HUES64 (cell line): ENCODE data around the gene HDLBP.
"Not testable (repeated sequence)": the region's sequence is repeated elsewhere in the genome, so short reads cannot be mapped to it uniquely, and the experiment has no call there.

Experiments used
- H3K27ac ChIP-seq: 2 replicates; pipeline ENCODE4 v1.7.0; 2013; ENCODE audit warnings: low read depth, low read length, inconsistent platforms
- H3K27me3 ChIP-seq: 2 replicates; pipeline ENCODE4 v1.6.1; 2013; ENCODE audit warnings: mild to moderate bottlenecking, low read length; ENCODE audit not compliant: insufficient read depth
- H3K36me3 ChIP-seq: 2 replicates; pipeline ENCODE4 v1.6.1; 2013; ENCODE audit warnings: mild to moderate bottlenecking, low read length; ENCODE audit not compliant: insufficient read depth
- H3K4me1 ChIP-seq: 2 replicates; pipeline ENCODE4 v1.6.1; 2013; ENCODE audit warnings: mild to moderate bottlenecking, low read length, moderate library complexity; ENCODE audit not compliant: insufficient read depth
- H3K4me3 ChIP-seq: 2 replicates; pipeline ENCODE4 v1.5.1; 2013; ENCODE audit warnings: mild to moderate bottlenecking, low read length, moderate library complexity
- H3K9ac ChIP-seq: 2 replicates; pipeline ENCODE4 v1.6.1; 2013; ENCODE audit warnings: mild to moderate bottlenecking, low read depth, low read length
- H3K9me3 ChIP-seq: 2 replicates; pipeline ENCODE4 v1.6.1; 2013; ENCODE audit warnings: low read depth, low read length; ENCODE audit not compliant: insufficient read depth
- WGBS: fragments of 150-250, 120-280 bp; methylation state at CpG from one replicate; pipeline ENCODE4 v1.1.7; 2013; ENCODE audit warnings: missing lambda C conversion rate; 5-methylcytosine and 5-hydroxymethylcytosine counted together

HDLBP gene

GRCh38 chr2:241300000-241300399 lies 15.5 kb downstream of the HDLBP start:
- no peaks in the 10 kb centered on the region for H3K36me3 ChIP-seq
- H3K9ac ChIP-seq = no peak overlapping the region
- 92% methylated on average over 12 of the region's 12 CpGs for WGBS
- no peak overlapping the region for H3K27ac ChIP-seq
- no peaks in the 10 kb centered on the region for H3K9me3 ChIP-seq
- H3K4me1 ChIP-seq = peaks cover 7% of the 10 kb centered on the region; the same call in 1 of the 2 replicates
- H3K27me3 ChIP-seq = no peaks in the 10 kb centered on the region
- no peak overlapping the region for H3K4me3 ChIP-seq

- H3K27ac ChIP-seq = no peak overlapping the region
- peaks cover 7% of the 10 kb centered on the region; the same call in 1 of the 2 replicates for H3K4me1 ChIP-seq
- H3K9me3 ChIP-seq = no peaks in the 10 kb centered on the region
- H3K9ac ChIP-seq = no peak overlapping the region
- no peak overlapping the region for H3K4me3 ChIP-seq
- H3K36me3 ChIP-seq = no peaks in the 10 kb centered on the region
- no peaks in the 10 kb centered on the region for H3K27me3 ChIP-seq
- WGBS = 97% methylated on average over 5 of the region's 5 CpGs
Observed at GRCh38 chr2:241298673-241299072, 16.8 kb downstream of the HDLBP start.

GRCh38 chr2:241296767-241297166 lies 18.7 kb downstream of the HDLBP start:
- H3K4me3 ChIP-seq = no peak overlapping the region
- no peaks in the 10 kb centered on the region for H3K27me3 ChIP-seq
- H3K36me3 ChIP-seq = no peaks in the 10 kb centered on the region
- WGBS = 95% methylated on average over 8 of the region's 8 CpGs
- no peaks in the 10 kb centered on the region for H3K9me3 ChIP-seq
- H3K27ac ChIP-seq = no peak overlapping the region
- no peak overlapping the region for H3K9ac ChIP-seq
- H3K4me1 ChIP-seq = peaks cover 9% of the 10 kb centered on the region; the same call in 1 of the 2 replicates

GRCh38 chr2:241295326-241296095 lies 20.0 kb downstream of the HDLBP start:
- WGBS = 90% methylated on average over 7 of the region's 7 CpGs
- Histone ChIP-seq H3K4me1 (peaks cover 9% of the 10 kb centered on the region; the same call in 1 of the 2 replicates), H3K36me3 (no peaks in the 10 kb centered on the region), H3K9me3 (no peaks in the 10 kb centered on the region), H3K27me3 (no peaks in the 10 kb centered on the region), H3K4me3 (no peak overlapping the region), H3K9ac (no peak overlapping the region), H3K27ac (no peak overlapping the region)

GRCh38 chr2:241293378-241293797 lies 22.1 kb downstream of the HDLBP start:
- not testable (repeated sequence) for H3K9me3 ChIP-seq, H3K4me3 ChIP-seq, H3K27ac ChIP-seq, H3K36me3 ChIP-seq, H3K9ac ChIP-seq, H3K4me1 ChIP-seq, H3K27me3 ChIP-seq
- 92% methylated on average over 7 of the region's 7 CpGs for WGBS

- Histone ChIP-seq H3K9me3 (no peaks in the 10 kb centered on the region), H3K27ac (no peak overlapping the region), H3K4me1 (0 out of 2 replicates have a peak, but pooled peaks cover 4% of the 10 kb centered on the region), H3K9ac (no peak overlapping the region), H3K36me3 (peaks cover 5% of the 10 kb centered on the region; the same call in 1 of the 2 replicates), H3K4me3 (no peak overlapping the region), H3K27me3 (no peaks in the 10 kb centered on the region)
- whole genome bisulfite sequencing = 95% methylated on average over 6 of the region's 6 CpGs
Observed at GRCh38 chr2:241291977-241292376, 23.5 kb downstream of the HDLBP start.

GRCh38 chr2:241291153-241291552 lies 24.3 kb downstream of the HDLBP start:
- WGBS = 86% methylated on average over 6 of the region's 6 CpGs
- Histone ChIP-seq H3K9me3 (no peaks in the 10 kb centered on the region), H3K27ac (no peak overlapping the region), H3K4me3 (no peak overlapping the region), H3K36me3 (peaks cover 5% of the 10 kb centered on the region; the same call in 1 of the 2 replicates), H3K4me1 (0 out of 2 replicates have a peak, but pooled peaks cover 4% of the 10 kb centered on the region), H3K27me3 (no peaks in the 10 kb centered on the region), H3K9ac (no peak overlapping the region)

GRCh38 chr2:241289597-241289996 lies 25.9 kb downstream of the HDLBP start:
- no peaks in the 10 kb centered on the region for H3K9me3 ChIP-seq
- H3K9ac ChIP-seq = no peak overlapping the region
- WGBS = 87% methylated on average over 3 of the region's 3 CpGs
- 0 out of 2 replicates have a peak, but pooled peaks cover 4% of the 10 kb centered on the region for H3K4me1 ChIP-seq
- H3K4me3 ChIP-seq = no peak overlapping the region
- H3K36me3 ChIP-seq = peaks cover 5% of the 10 kb centered on the region; the same call in 1 of the 2 replicates
- no peak overlapping the region for H3K27ac ChIP-seq
- H3K27me3 ChIP-seq = no peaks in the 10 kb centered on the region

GRCh38 chr2:241289053-241289452 lies 26.4 kb downstream of the HDLBP start:
- H3K9ac ChIP-seq = no peak overlapping the region
- H3K27me3 ChIP-seq = no peaks in the 10 kb centered on the region
- H3K4me3 ChIP-seq = no peak overlapping the region
- WGBS = 93% methylated on average over 4 of the region's 4 CpGs
- peaks cover 5% of the 10 kb centered on the region; the same call in 1 of the 2 replicates for H3K36me3 ChIP-seq
- H3K4me1 ChIP-seq = 0 out of 2 replicates have a peak, but pooled peaks cover 4% of the 10 kb centered on the region
- no peak overlapping the region for H3K27ac ChIP-seq
- H3K9me3 ChIP-seq = no peaks in the 10 kb centered on the region

- H3K4me3 ChIP-seq = no peak overlapping the region
- H3K36me3 ChIP-seq = peaks cover 5% of the 10 kb centered on the region; the same call in 1 of the 2 replicates
- 90% methylated on average over 2 of the region's 3 CpGs for WGBS
- H3K27me3 ChIP-seq = no peaks in the 10 kb centered on the region
- H3K9ac ChIP-seq = no peak overlapping the region
- 0 out of 2 replicates have a peak, but pooled peaks cover 4% of the 10 kb centered on the region for H3K4me1 ChIP-seq
- no peaks in the 10 kb centered on the region for H3K9me3 ChIP-seq
- H3K27ac ChIP-seq = no peak overlapping the region
Observed at GRCh38 chr2:241288324-241288888, 27.1 kb downstream of the HDLBP start.

GRCh38 chr2:241286348-241287090 lies 29.0 kb downstream of the HDLBP start:
- Histone ChIP-seq H3K9me3 (no peaks in the 10 kb centered on the region), H3K4me1 (no peaks in the 10 kb centered on the region), H3K4me3 (no peak overlapping the region), H3K27ac (no peak overlapping the region), H3K9ac (no peak overlapping the region), H3K27me3 (no peaks in the 10 kb centered on the region), H3K36me3 (peaks cover 5% of the 10 kb centered on the region; the same call in 1 of the 2 replicates)
- 87% methylated on average over 9 of the region's 9 CpGs for WGBS
